ENCODE data around the gene RPAIN.

- TF ChIP-seq, protein P1, sequence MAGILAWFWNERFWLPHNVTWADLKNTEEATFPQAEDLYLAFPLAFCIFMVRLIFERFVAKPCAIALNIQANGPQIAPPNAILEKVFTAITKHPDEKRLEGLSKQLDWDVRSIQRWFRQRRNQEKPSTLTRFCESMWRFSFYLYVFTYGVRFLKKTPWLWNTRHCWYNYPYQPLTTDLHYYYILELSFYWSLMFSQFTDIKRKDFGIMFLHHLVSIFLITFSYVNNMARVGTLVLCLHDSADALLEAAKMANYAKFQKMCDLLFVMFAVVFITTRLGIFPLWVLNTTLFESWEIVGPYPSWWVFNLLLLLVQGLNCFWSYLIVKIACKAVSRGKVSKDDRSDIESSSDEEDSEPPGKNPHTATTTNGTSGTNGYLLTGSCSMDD (CRISPR knock-in tag; IDR thresholded peaks at IDR 0.05): no peak
- TF ChIP-seq, protein P2, sequence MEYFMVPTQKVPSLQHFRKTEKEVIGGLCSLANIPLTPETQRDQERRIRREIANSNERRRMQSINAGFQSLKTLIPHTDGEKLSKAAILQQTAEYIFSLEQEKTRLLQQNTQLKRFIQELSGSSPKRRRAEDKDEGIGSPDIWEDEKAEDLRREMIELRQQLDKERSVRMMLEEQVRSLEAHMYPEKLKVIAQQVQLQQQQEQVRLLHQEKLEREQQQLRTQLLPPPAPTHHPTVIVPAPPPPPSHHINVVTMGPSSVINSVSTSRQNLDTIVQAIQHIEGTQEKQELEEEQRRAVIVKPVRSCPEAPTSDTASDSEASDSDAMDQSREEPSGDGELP (IDR thresholded peaks at IDR 0.05; ENCODE audit: borderline replicate concordance, low read depth): no peak
- TF ChIP-seq ZNF10 (CRISPR knock-in tag; IDR thresholded peaks at IDR 0.05; ENCODE audit: borderline replicate concordance, low read depth) (no peak), NR2F2 (IDR thresholded peaks at IDR 0.05; ENCODE audit: borderline replicate concordance, low read depth) (no peak), ZBTB33 (CRISPR knock-in tag; IDR thresholded peaks at IDR 0.05) (no peak), BHLHE40 (IDR thresholded peaks at IDR 0.05; ENCODE audit: low read length) (no peak)
Measured at GRCh38 chr17:5481451-5481850, 61.5 kb downstream of the RPAIN start.
